Measurements from ENCODE around the gene ERMP1.

The ERMP1 gene

DNA sequence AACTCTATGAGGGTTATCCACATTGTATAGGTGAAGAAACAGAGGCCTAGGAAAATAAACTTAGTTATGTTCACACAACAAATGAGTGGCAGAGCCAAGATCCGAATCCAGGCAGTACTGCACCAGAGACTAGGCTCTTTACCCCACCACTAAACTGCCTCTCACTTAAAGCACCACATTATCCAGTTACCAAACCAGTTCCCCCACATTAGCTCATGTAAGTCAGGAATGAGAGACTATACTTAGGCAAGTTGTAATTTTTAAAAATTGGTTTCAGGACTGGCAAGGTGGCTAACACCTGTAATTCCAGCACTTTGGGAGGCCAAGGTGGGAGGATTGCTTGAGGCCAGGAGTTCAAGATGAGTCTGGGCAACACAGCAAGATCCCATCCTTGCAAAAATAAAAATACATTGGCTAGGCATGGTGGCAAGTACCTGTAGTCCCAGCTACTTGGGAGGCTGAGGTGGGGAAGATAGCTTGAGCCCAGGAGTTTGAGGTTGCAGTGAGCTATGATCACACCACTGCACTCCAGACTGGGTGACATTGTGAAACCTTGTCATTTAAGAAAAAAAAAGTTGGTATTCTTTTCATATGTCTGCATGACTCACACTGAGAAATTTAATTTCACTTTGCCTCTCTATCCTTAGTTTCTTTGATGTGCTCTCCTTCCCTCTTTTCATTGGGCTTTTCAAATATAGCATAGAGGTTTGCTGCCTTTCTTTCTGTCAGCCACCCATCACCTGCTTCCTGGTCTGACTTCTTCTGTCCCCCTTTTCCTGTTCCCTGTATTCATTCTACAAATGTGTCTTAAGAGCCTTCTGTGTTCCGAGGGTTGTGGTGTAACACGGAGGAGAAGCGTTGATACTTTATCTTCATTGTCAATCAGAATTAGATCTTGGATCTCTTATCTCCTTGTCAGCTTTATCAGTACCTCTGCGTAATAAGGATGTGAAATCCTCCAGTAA is 64.7 kb downstream of the ERMP1 start:
- Histone ChIP-seq H4K8ac (ENCODE audit: low read depth, low read length) (no peak overlapping the region), H3K27ac (ENCODE audit: low read depth, low read length) (no peak overlapping the region), H3K23ac (ENCODE audit: low read length) (no peak overlapping the region), H3K27me3 (ENCODE audit: insufficient read depth, low read length, poor library complexity) (no peaks in the 10 kb centered on the region), H2BK5ac (ENCODE audit: low read length) (no peak overlapping the region), H3K56ac (ENCODE audit: low read length) (no peak overlapping the region), H4K5ac (ENCODE audit: low read length) (no peak overlapping the region), H3K4me3 (ENCODE audit: low read length) (no peak overlapping the region), H2BK120ac (ENCODE audit: low read depth, low read length) (no peak overlapping the region), H3K79me1 (ENCODE audit: low read length) (no peaks in the 10 kb centered on the region), H3K79me2 (ENCODE audit: control insufficient read depth, insufficient read depth, low read length) (no peaks in the 10 kb centered on the region), H3K4ac (ENCODE audit: low read depth, low read length) (no peak overlapping the region), H2AK5ac (ENCODE audit: low read length) (no peak overlapping the region), H3K4me1 (ENCODE audit: control insufficient read depth, low read depth, low read length) (no peaks in the 10 kb centered on the region), H3K4me2 (ENCODE audit: low read length) (no peak overlapping the region), H3K9ac (ENCODE audit: low read length) (no peak overlapping the region), H3K36me3 (ENCODE audit: control insufficient read depth, insufficient read depth, low read length) (no peaks in the 10 kb centered on the region), H3K18ac (ENCODE audit: low read length) (no peak overlapping the region), H2BK15ac (replicated peaks; ENCODE audit: low read depth) (no peak overlapping the region)
- DNase-seq: peak; percentile 8
- no CpG with 5 or more reads among the region's 5 CpGs for WGBS (ENCODE audit: extremely low coverage, insufficient coverage, low lambda C conversion rate)

DNA sequence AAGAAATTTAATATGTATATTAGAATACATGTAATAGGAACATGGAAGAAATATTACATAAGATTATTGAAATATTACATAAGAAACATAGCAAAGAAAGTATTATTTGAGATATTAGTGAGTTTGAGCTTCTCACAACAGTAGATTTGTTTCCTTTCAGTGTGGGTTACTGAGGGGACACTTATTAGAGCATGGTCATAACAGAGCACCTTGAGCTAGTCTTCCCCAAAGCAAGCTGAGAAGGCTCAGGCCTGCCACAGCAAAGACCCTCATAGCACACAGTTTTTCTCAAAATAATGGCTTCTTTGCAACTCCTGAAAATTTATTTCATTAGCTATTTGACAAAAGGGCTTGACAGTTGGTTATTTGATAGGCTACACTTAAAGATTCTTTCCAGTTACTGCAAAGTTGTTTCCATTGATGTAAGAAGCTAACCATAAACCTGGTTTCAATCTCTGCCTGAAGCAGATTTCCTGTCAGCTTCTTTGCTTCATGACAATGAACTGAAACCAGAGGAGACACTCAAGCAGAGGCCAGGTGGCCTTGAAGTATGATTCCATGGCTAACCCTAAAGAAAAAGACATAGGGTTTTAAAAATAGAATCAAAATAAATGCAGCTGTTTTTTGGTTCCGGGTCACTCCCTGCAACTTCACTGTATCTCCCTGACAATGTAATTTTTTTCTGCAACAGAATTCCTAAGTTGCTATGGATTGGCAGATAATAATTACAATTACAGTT is 68.6 kb downstream of the ERMP1 start:
- Histone ChIP-seq H3K4ac (ENCODE audit: low read depth, low read length) (no peak overlapping the region), H4K5ac (ENCODE audit: low read length) (no peak overlapping the region), H3K4me1 (ENCODE audit: control insufficient read depth, low read depth, low read length) (no peaks in the 10 kb centered on the region), H3K27ac (ENCODE audit: low read depth, low read length) (no peak overlapping the region), H3K56ac (ENCODE audit: low read length) (no peak overlapping the region), H2BK15ac (replicated peaks; ENCODE audit: low read depth) (no peak overlapping the region), H3K27me3 (ENCODE audit: insufficient read depth, low read length, poor library complexity) (no peaks in the 10 kb centered on the region), H3K18ac (ENCODE audit: low read length) (no peak overlapping the region), H3K36me3 (ENCODE audit: control insufficient read depth, insufficient read depth, low read length) (peaks cover 1% of the 10 kb centered on the region), H2AK5ac (ENCODE audit: low read length) (no peak overlapping the region), H3K9ac (ENCODE audit: low read length) (no peak overlapping the region), H3K4me2 (ENCODE audit: low read length) (no peak overlapping the region), H3K23ac (ENCODE audit: low read length) (no peak overlapping the region), H4K8ac (ENCODE audit: low read depth, low read length) (no peak overlapping the region), H2BK120ac (ENCODE audit: low read depth, low read length) (no peak overlapping the region), H2BK5ac (ENCODE audit: low read length) (no peak overlapping the region), H3K79me1 (ENCODE audit: low read length) (no peaks in the 10 kb centered on the region), H3K79me2 (ENCODE audit: control insufficient read depth, insufficient read depth, low read length) (no peaks in the 10 kb centered on the region), H3K4me3 (ENCODE audit: low read length) (no peak overlapping the region)
- DNase-seq: no peak
- no CpG with 5 or more reads among the region's 1 CpG for WGBS (ENCODE audit: extremely low coverage, insufficient coverage, low lambda C conversion rate)

DNA sequence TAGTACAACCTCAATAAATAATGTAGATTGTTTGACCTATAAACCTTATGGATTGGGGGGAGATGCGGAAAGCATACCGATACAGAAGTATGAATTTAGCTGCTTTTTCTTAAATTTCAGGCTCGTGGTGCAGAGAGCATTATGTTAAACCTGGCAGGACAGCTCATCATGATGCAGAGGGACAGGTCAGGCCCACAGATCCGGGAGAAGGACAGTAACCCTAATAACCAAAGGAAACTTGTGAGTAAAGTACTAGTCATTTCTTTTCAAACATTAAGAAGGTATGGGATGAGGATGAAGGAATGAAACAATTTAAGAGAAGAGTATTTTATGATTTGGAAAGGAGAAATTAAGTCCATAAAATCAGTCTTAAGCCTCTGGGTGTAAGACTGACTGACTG is 70.5 kb downstream of the ERMP1 start:
- Histone ChIP-seq H3K4me2 (ENCODE audit: low read length) (no peak overlapping the region), H4K5ac (ENCODE audit: low read length) (no peak overlapping the region), H3K9ac (ENCODE audit: low read length) (no peak overlapping the region), H3K4ac (ENCODE audit: low read depth, low read length) (no peak overlapping the region), H3K36me3 (ENCODE audit: control insufficient read depth, insufficient read depth, low read length) (peaks cover 1% of the 10 kb centered on the region), H3K18ac (ENCODE audit: low read length) (no peak overlapping the region), H3K79me1 (ENCODE audit: low read length) (no peaks in the 10 kb centered on the region), H3K23ac (ENCODE audit: low read length) (no peak overlapping the region), H3K4me1 (ENCODE audit: control insufficient read depth, low read depth, low read length) (no peaks in the 10 kb centered on the region), H3K56ac (ENCODE audit: low read length) (no peak overlapping the region), H3K27me3 (ENCODE audit: insufficient read depth, low read length, poor library complexity) (no peaks in the 10 kb centered on the region), H3K79me2 (ENCODE audit: control insufficient read depth, insufficient read depth, low read length) (no peaks in the 10 kb centered on the region), H2BK120ac (ENCODE audit: low read depth, low read length) (no peak overlapping the region), H2AK5ac (ENCODE audit: low read length) (no peak overlapping the region), H2BK5ac (ENCODE audit: low read length) (no peak overlapping the region), H2BK15ac (replicated peaks; ENCODE audit: low read depth) (no peak overlapping the region), H3K4me3 (ENCODE audit: low read length) (no peak overlapping the region), H4K8ac (ENCODE audit: low read depth, low read length) (no peak overlapping the region), H3K27ac (ENCODE audit: low read depth, low read length) (no peak overlapping the region)
- no peak for DNase-seq
- WGBS (ENCODE audit: extremely low coverage, insufficient coverage, low lambda C conversion rate): no CpG with 5 or more reads among the region's 4 CpGs

DNA sequence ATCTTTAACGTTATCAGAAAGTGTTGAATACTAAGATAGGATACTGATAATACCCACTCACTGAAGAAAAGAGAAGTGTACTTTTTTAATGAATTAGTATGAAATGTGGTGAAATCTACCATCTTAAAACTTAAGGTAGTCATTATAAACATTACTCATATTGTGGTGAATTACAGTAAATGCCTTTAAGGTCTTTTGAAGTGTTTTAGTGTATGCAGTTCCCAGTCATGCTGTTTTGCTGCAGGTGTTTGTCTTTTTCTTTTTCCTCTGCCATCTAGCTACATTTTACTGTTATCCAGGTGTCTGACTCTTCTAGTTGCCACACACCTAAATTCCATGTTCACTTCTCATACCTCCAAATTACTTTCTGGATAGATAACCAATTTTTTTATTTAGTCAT is 72.6 kb downstream of the ERMP1 start:
- Histone ChIP-seq H3K56ac (ENCODE audit: low read length) (no peak overlapping the region), H2BK15ac (replicated peaks; ENCODE audit: low read depth) (no peak overlapping the region), H4K5ac (ENCODE audit: low read length) (no peak overlapping the region), H4K8ac (ENCODE audit: low read depth, low read length) (no peak overlapping the region), H3K27me3 (ENCODE audit: insufficient read depth, low read length, poor library complexity) (no peaks in the 10 kb centered on the region), H3K23ac (ENCODE audit: low read length) (no peak overlapping the region), H3K27ac (ENCODE audit: low read depth, low read length) (no peak overlapping the region), H3K4me2 (ENCODE audit: low read length) (no peak overlapping the region), H3K18ac (ENCODE audit: low read length) (no peak overlapping the region), H3K79me2 (ENCODE audit: control insufficient read depth, insufficient read depth, low read length) (no peaks in the 10 kb centered on the region), H3K4me1 (ENCODE audit: control insufficient read depth, low read depth, low read length) (no peaks in the 10 kb centered on the region), H3K4me3 (ENCODE audit: low read length) (no peak overlapping the region), H3K79me1 (ENCODE audit: low read length) (no peaks in the 10 kb centered on the region), H2BK5ac (ENCODE audit: low read length) (no peak overlapping the region), H2AK5ac (ENCODE audit: low read length) (no peak overlapping the region), H3K9ac (ENCODE audit: low read length) (no peak overlapping the region), H3K36me3 (ENCODE audit: control insufficient read depth, insufficient read depth, low read length) (peaks cover 1% of the 10 kb centered on the region), H3K4ac (ENCODE audit: low read depth, low read length) (no peak overlapping the region), H2BK120ac (ENCODE audit: low read depth, low read length) (no peak overlapping the region)
- no CpG with 5 or more reads among the region's 1 CpG for WGBS (ENCODE audit: extremely low coverage, insufficient coverage, low lambda C conversion rate)
- DNase-seq: no peak

DNA sequence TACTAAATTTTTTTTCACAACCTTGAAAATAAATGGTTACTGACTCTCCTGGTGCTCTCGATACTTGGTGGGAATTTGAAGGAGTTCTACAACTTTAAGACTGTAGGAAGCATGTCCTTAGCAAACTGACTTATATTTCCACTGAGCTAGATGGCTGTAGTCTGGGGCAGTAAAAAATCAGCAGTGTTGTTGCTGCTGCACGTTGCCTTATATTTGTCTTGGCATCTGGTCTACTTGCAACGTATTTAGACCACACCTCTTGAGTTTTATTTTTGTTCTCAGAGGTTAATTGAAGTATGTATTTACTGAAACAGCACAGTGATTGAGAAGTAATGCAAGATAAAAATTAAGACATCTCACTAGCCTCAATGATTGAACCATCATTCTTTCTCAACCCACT is 76.3 kb downstream of the ERMP1 start:
- H3K27me3 ChIP-seq (ENCODE audit: insufficient read depth, low read length, poor library complexity): no peaks in the 10 kb centered on the region
- H2BK5ac ChIP-seq (ENCODE audit: low read length): no peak overlapping the region
- H3K4me1 ChIP-seq (ENCODE audit: control insufficient read depth, low read depth, low read length): no peaks in the 10 kb centered on the region
- no CpG with 5 or more reads among the region's 3 CpGs for WGBS (ENCODE audit: extremely low coverage, insufficient coverage, low lambda C conversion rate)
- H3K18ac ChIP-seq (ENCODE audit: low read length): no peak overlapping the region
- no peak overlapping the region for H3K56ac ChIP-seq (ENCODE audit: low read length)
- H4K8ac ChIP-seq (ENCODE audit: low read depth, low read length): no peak overlapping the region
- H2BK120ac ChIP-seq (ENCODE audit: low read depth, low read length): no peak overlapping the region
- no peak for DNase-seq
- H3K4me2 ChIP-seq (ENCODE audit: low read length): no peak overlapping the region
- no peak overlapping the region for H2AK5ac ChIP-seq (ENCODE audit: low read length)
- no peak overlapping the region for H3K23ac ChIP-seq (ENCODE audit: low read length)
- H3K9ac ChIP-seq (ENCODE audit: low read length): no peak overlapping the region
- H3K4me3 ChIP-seq (ENCODE audit: low read length): no peak overlapping the region
- H3K79me1 ChIP-seq (ENCODE audit: low read length): no peaks in the 10 kb centered on the region
- no peaks in the 10 kb centered on the region for H3K79me2 ChIP-seq (ENCODE audit: control insufficient read depth, insufficient read depth, low read length)
- H3K4ac ChIP-seq (ENCODE audit: low read depth, low read length): no peak overlapping the region
- H2BK15ac ChIP-seq (replicated peaks; ENCODE audit: low read depth): no peak overlapping the region
- no peaks in the 10 kb centered on the region for H3K36me3 ChIP-seq (ENCODE audit: control insufficient read depth, insufficient read depth, low read length)
- no peak overlapping the region for H3K27ac ChIP-seq (ENCODE audit: low read depth, low read length)
- H4K5ac ChIP-seq (ENCODE audit: low read length): no peak overlapping the region

All from mesendoderm (in vitro differentiated cells).